Activated naive CD4-positive, alpha-beta T cell treated with anti-CD3 and anti-CD28 coated beads, Interleukin-2, amount 50 U/mL, for 24 hours (primary cell): Measurements from ENCODE around the gene BANP.
A peak's percentile ranks its signal among the peaks of the same experiment; 100 is the strongest.

ENCODE experiments used
- H3K27ac Mint-ChIP-seq: one replicate; pipeline ENCODE4 v1.8.0; 2021; ENCODE audit warnings: mild to moderate bottlenecking, mixed read lengths
- H3K27me3 Mint-ChIP-seq: one replicate; pipeline ENCODE4 v1.8.0; 2021; ENCODE audit warnings: mixed read lengths
- H3K36me3 Mint-ChIP-seq: one replicate; pipeline ENCODE4 v1.8.0; 2021; ENCODE audit warnings: mixed read lengths
- H3K4me1 Mint-ChIP-seq: one replicate; pipeline ENCODE4 v1.8.0; 2021; ENCODE audit warnings: mixed read lengths
- H3K4me3 Mint-ChIP-seq: one replicate; pipeline ENCODE4 v1.8.0; 2021; ENCODE audit warnings: mild to moderate bottlenecking, mixed read lengths
- H3K9me3 Mint-ChIP-seq: one replicate; pipeline ENCODE4 v1.8.0; 2021; ENCODE audit warnings: mixed read lengths

Gene BANP

GRCh38 chr16:87938412-87938949, 12.8 kb upstream of the BANP start:
- no peaks in the 10 kb centered on the region for H3K9me3 Mint-ChIP-seq
- H3K4me1 Mint-ChIP-seq, result peaks cover 5% of the 10 kb centered on the region
- H3K4me3 Mint-ChIP-seq, result no peak overlapping the region
- H3K27me3 Mint-ChIP-seq, result no peaks in the 10 kb centered on the region
- H3K36me3 Mint-ChIP-seq, result no peaks in the 10 kb centered on the region
- H3K27ac Mint-ChIP-seq, result peak overlapping the region; percentile 0

DNA sequence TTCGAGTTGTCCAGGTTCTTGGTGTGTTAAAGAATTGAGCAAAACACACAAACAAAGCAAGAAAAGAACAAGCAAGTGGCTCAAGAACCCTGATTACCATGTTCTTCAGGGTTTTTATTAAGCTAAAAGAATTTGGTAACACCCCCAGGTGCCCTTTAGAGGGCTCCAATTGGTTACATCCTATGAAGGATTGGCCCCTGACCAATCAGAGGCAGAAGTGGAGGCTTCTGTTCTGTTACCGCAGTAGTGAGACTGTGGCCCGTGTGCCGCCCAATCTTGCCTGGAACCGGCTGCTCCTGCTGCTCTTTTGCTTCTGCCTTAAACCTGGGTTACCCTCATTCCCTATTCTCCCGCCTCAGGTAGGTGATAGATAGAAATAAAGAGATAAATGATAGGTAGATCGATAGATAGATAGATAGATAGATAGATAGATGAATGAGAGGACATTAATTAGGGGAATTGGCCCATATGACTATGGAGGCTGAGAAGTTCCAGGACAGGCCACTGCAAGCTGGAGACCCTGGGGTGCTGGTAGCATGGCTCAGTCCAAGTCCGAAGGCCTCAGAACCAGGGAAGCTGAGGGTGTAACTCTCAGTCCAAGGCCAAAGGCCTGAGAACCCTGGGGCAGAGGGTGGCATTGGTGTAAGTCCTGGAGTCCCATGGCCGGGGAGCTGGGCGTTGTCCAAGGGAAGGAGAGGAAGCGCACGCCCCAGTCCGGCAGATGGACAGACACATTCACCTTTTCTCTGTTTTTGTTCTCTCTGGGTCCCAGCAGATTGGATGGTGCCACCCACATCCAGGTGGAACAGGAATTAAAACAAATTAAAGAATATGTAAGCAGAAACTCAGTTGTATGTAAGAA, 11.4 kb upstream of the BANP start:
- Mint-ChIP-seq H3K27me3 (no peaks in the 10 kb centered on the region), H3K4me1 (peaks cover 5% of the 10 kb centered on the region), H3K9me3 (no peaks in the 10 kb centered on the region), H3K27ac (peak overlapping the region; percentile 53), H3K36me3 (no peaks in the 10 kb centered on the region), H3K4me3 (no peak overlapping the region)

DNA sequence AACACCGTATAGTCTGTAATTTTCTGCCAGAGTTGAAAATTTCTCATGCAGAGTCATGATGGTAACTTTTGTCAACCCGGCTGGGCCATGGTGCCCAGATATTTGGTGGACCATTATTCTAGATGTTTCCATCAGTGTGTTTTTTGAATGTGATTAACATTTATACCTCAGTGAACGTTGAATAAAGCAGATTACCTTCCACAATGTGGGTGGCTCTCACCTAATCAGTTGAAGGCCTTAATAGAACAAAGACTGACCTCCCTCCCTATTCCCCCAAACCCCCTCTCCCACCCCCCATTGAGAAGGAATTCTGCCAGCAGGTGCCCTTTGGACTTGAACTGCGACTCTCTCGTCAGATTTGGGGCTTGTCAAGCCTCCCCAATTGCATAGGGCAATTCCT, 8.6 kb upstream of the BANP start:
- Mint-ChIP-seq H3K4me3 (no peak overlapping the region), H3K9me3 (no peaks in the 10 kb centered on the region), H3K4me1 (peaks cover 5% of the 10 kb centered on the region), H3K27ac (no peak overlapping the region), H3K36me3 (no peaks in the 10 kb centered on the region), H3K27me3 (no peaks in the 10 kb centered on the region)

GRCh38 chr16:87945351-87946042, 5.7 kb upstream of the BANP start:
- no peak overlapping the region for H3K27ac Mint-ChIP-seq
- no peaks in the 10 kb centered on the region for H3K9me3 Mint-ChIP-seq
- H3K4me3 Mint-ChIP-seq, result peak overlapping the region; percentile 19
- no peaks in the 10 kb centered on the region for H3K27me3 Mint-ChIP-seq
- H3K36me3 Mint-ChIP-seq, result no peaks in the 10 kb centered on the region
- H3K4me1 Mint-ChIP-seq, result no peaks in the 10 kb centered on the region

GRCh38 chr16:87946596-87947347, 4.5 kb upstream of the BANP start:
- Mint-ChIP-seq H3K27ac (peak overlapping the region; percentile 30), H3K4me3 (no peak overlapping the region)

DNA sequence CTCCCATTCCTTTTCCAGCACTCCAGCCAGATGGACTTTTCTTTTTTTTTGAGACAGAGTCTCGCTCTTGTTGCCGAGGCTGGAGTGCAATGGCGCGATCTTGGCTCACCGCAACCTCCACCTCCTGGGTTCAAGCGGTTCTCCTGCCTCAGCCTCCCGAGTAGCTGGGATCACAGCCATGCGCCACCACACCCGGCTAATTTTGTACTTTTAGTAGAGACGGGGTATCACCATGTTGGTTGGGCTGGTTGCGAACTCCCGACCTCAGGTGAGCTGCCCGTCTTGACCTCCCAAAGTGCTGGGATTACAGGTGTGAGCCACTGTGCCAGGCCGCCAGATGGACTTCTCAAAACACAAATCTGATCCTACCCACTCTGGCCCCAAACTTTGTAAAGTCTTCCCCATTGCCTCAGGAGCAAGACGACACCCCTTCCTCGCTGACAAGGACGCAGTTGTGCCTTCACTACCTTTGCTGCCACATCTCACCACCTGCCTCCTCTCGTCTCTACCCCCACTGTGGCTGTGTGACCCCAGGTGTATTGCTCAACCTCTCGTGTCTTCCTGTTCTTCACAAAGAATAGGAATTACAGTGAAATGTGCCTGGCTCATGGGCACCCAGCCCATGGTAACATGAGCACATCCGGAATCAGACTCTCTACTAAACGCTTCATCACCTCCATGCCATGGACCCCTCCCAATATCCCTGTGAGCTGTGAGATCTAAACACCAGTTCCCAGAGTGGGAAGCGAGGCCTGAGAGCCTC, 3.7 kb upstream of the BANP start:
- H3K9me3 Mint-ChIP-seq, result no peaks in the 10 kb centered on the region
- H3K27me3 Mint-ChIP-seq, result no peaks in the 10 kb centered on the region
- H3K27ac Mint-ChIP-seq, result peak overlapping the region; percentile 2
- peaks cover 4% of the 10 kb centered on the region for H3K36me3 Mint-ChIP-seq
- no peak overlapping the region for H3K4me3 Mint-ChIP-seq
- H3K4me1 Mint-ChIP-seq, result peaks cover 9% of the 10 kb centered on the region

More at GRCh38 chr16:87946596-87947347, 4.5 kb upstream of the BANP start:
- Mint-ChIP-seq H3K4me1 (peaks cover 3% of the 10 kb centered on the region), H3K9me3 (no peaks in the 10 kb centered on the region), H3K36me3 (no peaks in the 10 kb centered on the region), H3K27me3 (no peaks in the 10 kb centered on the region)

- H3K4me3 Mint-ChIP-seq, result no peak overlapping the region
- peak overlapping the region; percentile 38 for H3K27ac Mint-ChIP-seq
- H3K9me3 Mint-ChIP-seq, result no peaks in the 10 kb centered on the region
- no peaks in the 10 kb centered on the region for H3K27me3 Mint-ChIP-seq
- H3K36me3 Mint-ChIP-seq, result peaks cover 4% of the 10 kb centered on the region
- peaks cover 9% of the 10 kb centered on the region for H3K4me1 Mint-ChIP-seq
These were observed 3.1 kb upstream of the BANP start for GRCh38 chr16:87948119-87948545.

- H3K4me3 Mint-ChIP-seq, result no peak overlapping the region
- H3K27ac Mint-ChIP-seq, result no peak overlapping the region
- H3K4me1 Mint-ChIP-seq, result peaks cover 15% of the 10 kb centered on the region
These were observed 2.5 kb upstream of the BANP start for GRCh38 chr16:87948735-87949070.

GRCh38 chr16:87949071-87949744, 2.0 kb upstream of the BANP start:
- no peak overlapping the region for H3K27ac Mint-ChIP-seq
- H3K36me3 Mint-ChIP-seq, result peaks cover 10% of the 10 kb centered on the region
- no peaks in the 10 kb centered on the region for H3K27me3 Mint-ChIP-seq
- peaks cover 20% of the 10 kb centered on the region for H3K4me1 Mint-ChIP-seq
- H3K9me3 Mint-ChIP-seq, result no peaks in the 10 kb centered on the region
- H3K4me3 Mint-ChIP-seq, result no peak overlapping the region

More at GRCh38 chr16:87948735-87949070, 2.5 kb upstream of the BANP start:
- Mint-ChIP-seq H3K36me3 (peaks cover 6% of the 10 kb centered on the region), H3K27me3 (no peaks in the 10 kb centered on the region), H3K9me3 (no peaks in the 10 kb centered on the region)

- Mint-ChIP-seq H3K27ac (peak overlapping the region; percentile 97), H3K9me3 (no peaks in the 10 kb centered on the region), H3K4me1 (peaks cover 46% of the 10 kb centered on the region), H3K27me3 (no peaks in the 10 kb centered on the region), H3K4me3 (peak overlapping the region; percentile 99), H3K36me3 (peaks cover 13% of the 10 kb centered on the region)
These were observed 611 bp downstream of the BANP start for GRCh38 chr16:87951552-87952538.

GRCh38 chr16:87952751-87953150, 1.5 kb downstream of the BANP start:
- Mint-ChIP-seq H3K4me1 (peaks cover 55% of the 10 kb centered on the region), H3K9me3 (no peaks in the 10 kb centered on the region)

GRCh38 chr16:87953308-87954215, 2.3 kb downstream of the BANP start:
- Mint-ChIP-seq H3K27ac (peak overlapping the region; percentile 96), H3K27me3 (no peaks in the 10 kb centered on the region), H3K36me3 (peaks cover 19% of the 10 kb centered on the region), H3K4me1 (peaks cover 63% of the 10 kb centered on the region), H3K4me3 (peak overlapping the region; percentile 77), H3K9me3 (no peaks in the 10 kb centered on the region)

More at GRCh38 chr16:87952751-87953150, 1.5 kb downstream of the BANP start:
- Mint-ChIP-seq H3K27me3 (no peaks in the 10 kb centered on the region), H3K36me3 (peaks cover 16% of the 10 kb centered on the region), H3K27ac (peak overlapping the region; percentile 97), H3K4me3 (peak overlapping the region; percentile 95)

GRCh38 chr16:87954361-87954760, 3.1 kb downstream of the BANP start:
- H3K27ac Mint-ChIP-seq, result peak overlapping the region; percentile 96
- peak overlapping the region; percentile 77 for H3K4me3 Mint-ChIP-seq
- H3K9me3 Mint-ChIP-seq, result no peaks in the 10 kb centered on the region
- H3K4me1 Mint-ChIP-seq, result peaks cover 71% of the 10 kb centered on the region
- H3K27me3 Mint-ChIP-seq, result no peaks in the 10 kb centered on the region
- peaks cover 21% of the 10 kb centered on the region for H3K36me3 Mint-ChIP-seq
